HG03064 (cell line): ENCODE results near the gene ERC1.
"Not testable (repeated sequence)": the region's sequence is repeated elsewhere in the genome, so short reads cannot be mapped to it uniquely, and the experiment has no call there.

ENCODE experiments used
- ATAC-seq: cut with Tn5 transposase; IDR thresholded peaks from one replicate; pipeline ENCODE4 v1.9.1; 2021; ENCODE audit warnings: low read depth; ENCODE audit not compliant: unreplicated experiment

The ERC1 gene

DNA sequence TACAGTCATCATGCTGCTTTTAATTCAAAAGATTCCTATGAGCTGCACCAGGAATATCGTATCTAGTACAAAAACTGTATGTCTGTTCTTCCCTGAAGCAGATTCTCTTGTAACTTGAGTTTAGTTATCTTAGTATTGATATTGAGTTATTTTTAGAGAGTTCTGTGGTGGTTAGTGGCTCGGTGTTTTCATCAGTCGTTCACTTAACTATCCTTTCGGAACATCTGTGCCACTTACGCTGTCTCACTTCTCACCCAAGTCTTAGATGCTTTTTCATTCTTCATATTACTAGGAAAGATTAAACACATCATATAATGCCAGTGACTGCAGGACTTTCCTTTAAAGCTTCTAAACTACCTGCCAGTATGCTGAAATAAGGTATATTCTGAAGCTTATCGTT lies 352.4 kb downstream of the ERC1 start:
- ATAC-seq, result no peak

- no peak for ATAC-seq
Observed at GRCh38 chr12:1344245-1344644, 353.2 kb downstream of the ERC1 start.

GRCh38 chr12:1346126-1346525 lies 355.1 kb downstream of the ERC1 start:
- no peak for ATAC-seq

GRCh38 chr12:1347294-1347693 lies 356.3 kb downstream of the ERC1 start:
- no peak for ATAC-seq

DNA sequence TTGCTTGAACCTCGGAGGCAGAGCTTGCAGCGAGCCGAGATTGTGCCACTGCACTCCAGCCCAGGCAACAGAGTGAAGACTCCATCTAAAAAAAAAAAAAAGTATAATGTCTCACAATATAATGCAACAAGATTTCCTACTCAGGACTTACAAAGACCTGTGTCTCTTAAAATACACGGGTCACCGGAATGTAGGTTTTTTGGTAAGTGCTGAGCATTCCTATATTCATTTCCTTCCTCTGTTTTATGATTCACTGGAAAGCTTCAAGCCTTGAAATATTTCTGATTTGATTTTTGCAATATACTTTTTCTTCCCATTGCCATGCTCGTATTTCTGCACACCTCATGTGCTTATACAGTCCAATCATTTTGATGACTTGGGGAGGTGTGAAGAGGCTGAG lies 357.6 kb downstream of the ERC1 start:
- ATAC-seq, result no peak

- no peak for ATAC-seq
Observed at GRCh38 chr12:1350055-1350933, 359.3 kb downstream of the ERC1 start.

GRCh38 chr12:1350934-1351240 lies 359.9 kb downstream of the ERC1 start:
- no peak for ATAC-seq

DNA sequence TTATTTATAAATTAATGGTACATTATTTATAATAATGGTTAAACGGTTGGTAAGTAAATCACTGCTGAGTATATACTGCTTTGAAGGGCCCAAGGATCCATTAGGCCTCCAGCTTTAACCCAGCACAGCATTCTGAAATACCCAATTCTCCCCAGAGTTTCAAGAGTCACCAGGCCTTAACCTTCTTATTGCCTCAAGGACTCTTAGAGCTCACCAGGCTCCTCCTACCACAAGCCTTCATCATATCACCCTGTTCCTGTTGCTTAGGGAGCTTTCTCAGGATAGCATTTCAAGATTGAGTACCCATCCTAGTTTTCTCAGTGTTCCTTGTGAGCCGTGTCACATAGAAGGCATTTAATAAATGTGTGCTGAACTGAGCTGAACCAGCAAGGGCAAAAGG lies 360.9 kb downstream of the ERC1 start:
- no peak for ATAC-seq

GRCh38 chr12:1353451-1353850 lies 362.4 kb downstream of the ERC1 start:
- ATAC-seq, result no peak

GRCh38 chr12:1355396-1355795 lies 364.4 kb downstream of the ERC1 start:
- ATAC-seq, result no peak

GRCh38 chr12:1355871-1356270 lies 364.8 kb downstream of the ERC1 start:
- ATAC-seq, result not testable (repeated sequence)

DNA sequence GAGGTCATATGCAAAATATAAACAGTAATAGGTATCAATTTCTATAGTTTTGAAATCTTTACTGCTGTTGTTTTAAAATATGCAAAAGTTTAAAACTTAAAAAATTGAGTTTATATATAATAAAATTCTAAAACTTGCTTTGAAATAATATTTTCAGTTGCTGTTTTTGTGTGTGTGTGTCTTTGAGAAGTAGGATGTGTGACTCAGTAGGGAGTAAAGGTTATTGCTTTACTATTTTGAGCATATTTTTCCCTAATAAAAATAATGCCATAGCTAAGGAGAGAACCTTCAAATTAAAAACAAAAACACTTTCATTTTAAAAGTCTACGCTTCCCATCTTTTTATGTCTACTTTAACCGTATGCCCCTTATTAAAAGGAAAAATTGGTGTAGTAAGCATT lies 365.3 kb downstream of the ERC1 start:
- ATAC-seq, result no peak

GRCh38 chr12:1357171-1357570 lies 366.1 kb downstream of the ERC1 start:
- ATAC-seq, result no peak

GRCh38 chr12:1357711-1358110 lies 366.7 kb downstream of the ERC1 start:
- no peak for ATAC-seq

GRCh38 chr12:1360441-1361210 lies 369.6 kb downstream of the ERC1 start:
- no peak for ATAC-seq

- no peak for ATAC-seq
Observed at GRCh38 chr12:1362143-1362662, 371.2 kb downstream of the ERC1 start.

- no peak for ATAC-seq
Observed at GRCh38 chr12:1365703-1366102, 374.7 kb downstream of the ERC1 start.

DNA sequence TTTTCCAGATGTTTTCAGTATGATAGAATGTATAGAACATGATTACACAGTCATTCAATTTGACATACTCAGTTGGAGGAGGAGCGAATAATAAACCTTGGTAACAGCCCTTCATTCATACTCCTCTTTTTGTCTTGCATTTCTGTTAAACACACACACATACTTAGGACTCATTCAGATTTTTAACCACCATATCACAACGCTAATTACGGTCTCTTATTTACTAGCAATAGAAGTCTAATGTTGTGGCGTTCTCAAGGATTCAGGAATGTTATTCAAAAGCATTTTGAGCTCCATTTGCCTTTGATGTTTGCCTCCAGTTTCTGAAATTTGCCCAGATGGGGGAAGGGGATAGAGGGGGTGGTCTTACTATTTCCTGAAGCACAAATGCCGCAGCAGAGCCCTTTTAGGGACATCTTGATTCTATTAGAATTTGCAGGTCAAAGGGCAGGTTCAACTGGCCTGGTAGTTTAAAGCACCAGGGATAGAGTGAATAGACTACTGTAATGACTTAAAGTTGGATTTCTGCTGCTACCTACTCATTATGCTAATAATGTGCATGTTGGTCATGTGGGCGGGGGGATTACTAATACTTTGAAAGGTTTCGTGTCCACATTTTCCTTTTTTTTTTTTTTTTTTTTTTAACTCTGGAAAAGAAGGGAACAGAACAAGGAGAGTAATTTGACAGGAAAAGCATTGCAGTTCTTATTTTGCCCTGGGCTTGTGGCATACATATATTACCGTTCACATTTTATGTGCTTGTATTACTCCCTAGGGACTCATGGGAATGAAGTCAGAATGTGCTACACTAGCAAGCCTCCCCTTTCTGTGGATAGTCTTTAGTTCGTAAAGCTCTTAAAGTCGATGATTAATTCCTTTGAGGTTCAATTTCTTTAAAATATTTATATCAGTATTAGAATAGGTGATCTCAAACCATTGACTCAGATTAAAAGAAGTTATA lies 376.6 kb downstream of the ERC1 start:
- no peak for ATAC-seq

DNA sequence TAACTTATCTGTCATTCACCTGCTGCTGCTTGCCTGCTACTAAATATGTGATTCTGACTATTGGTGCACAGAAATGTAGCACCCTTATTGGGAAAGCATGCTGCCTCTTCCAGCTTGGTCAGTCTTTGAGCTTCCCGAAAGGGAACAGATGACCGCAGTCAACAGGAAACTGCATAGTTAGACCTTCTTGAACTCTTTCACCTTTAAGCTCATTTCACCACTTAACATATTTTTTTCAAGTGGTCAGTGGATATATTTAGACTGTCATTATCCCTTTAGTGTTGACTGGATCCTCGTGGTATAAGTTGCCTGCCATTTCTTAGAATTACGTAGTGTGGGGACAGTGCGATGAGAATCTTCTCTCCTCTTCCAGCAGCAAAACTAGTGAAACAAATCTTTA lies 378.4 kb downstream of the ERC1 start:
- ATAC-seq, result no peak

DNA sequence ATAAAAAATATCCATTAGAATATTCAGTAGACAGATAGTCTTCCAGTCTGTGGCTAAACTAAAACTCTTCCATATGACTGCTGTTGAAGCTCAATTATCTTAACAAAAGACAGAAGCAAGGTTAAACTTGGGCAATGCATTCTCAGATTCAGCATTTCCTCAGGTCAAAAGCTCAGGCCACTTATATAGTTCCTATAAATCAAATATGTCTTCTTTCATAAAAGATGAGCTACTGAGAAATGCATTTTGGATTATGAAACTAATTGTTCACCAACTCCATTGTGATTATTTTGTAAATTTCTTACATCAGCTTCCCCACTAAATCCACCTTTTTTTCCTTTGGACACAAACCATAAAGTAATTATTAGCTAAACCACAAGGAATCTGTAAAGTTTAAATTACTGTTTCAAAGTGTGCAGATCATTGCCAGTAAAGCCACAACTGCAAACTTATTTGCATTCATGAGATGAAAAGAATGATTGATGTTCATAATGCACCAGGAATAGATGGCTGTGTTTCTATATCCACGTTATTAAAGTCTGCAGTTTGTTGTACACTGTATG lies 379.0 kb downstream of the ERC1 start:
- no peak for ATAC-seq
